Colonic mucosa (tissue), 4 donors: ENCODE measurements around the gene RETN. TPM values are rescaled to one million over a fixed set of nuclear protein-coding genes. Genes with fewer than 3 reads are reported as not detected.

ENCODE experiments used
- DNase-seq: peaks from one replicate; pipeline ENCODE4 v3.0.0-alpha.2; 2020
- H3K27ac ChIP-seq: fragments of 200-600 bp; one replicate; pipeline ENCODE4 v1.8.0; 2021
- H3K27me3 ChIP-seq: fragments of 200-600 bp; one replicate; pipeline ENCODE4 v1.8.0; 2021
- H3K36me3 ChIP-seq: fragments of 200-600 bp; one replicate; pipeline ENCODE4 v1.8.0; 2021
- H3K4me1 ChIP-seq: fragments of 200-600 bp; one replicate; pipeline ENCODE4 v1.8.0; 2021; ENCODE audit warnings: mild to moderate bottlenecking
- H3K4me3 ChIP-seq: fragments of 200-600 bp; one replicate; pipeline ENCODE4 v1.8.0; 2021
- H3K9ac ChIP-seq, 2 donors: one replicate each; pipeline ENCODE4 v1.7.0; 2013; ENCODE audit warnings: control low read depth in 2 of 2, low read depth in 2 of 2, low read length in 2 of 2
- H3K9me3 ChIP-seq: fragments of 200-600 bp; one replicate; pipeline ENCODE4 v1.8.0; 2021
- intact Hi-C: fragments of 100-400 bp; cut with DNase I; formaldehyde crosslinking; loops from one replicate; pipeline ENCODE4 v1.14.1; 2022
- total RNA-seq, 2 donors: library from RNA; stranded (reverse); fragmentation: NEBNext Ultra II Directional in 1 of 2; extraction: Animal tissue kit (Norgen Biotek cat#: 25700) in 1 of 2; gene quantifications; one replicate each; pipeline ENCODE4 v1.2.1, GENCODE V29; 2021
- TF ChIP-seq, protein P1 (sequence below): fragments of 200-600 bp; IDR thresholded peaks from one replicate; pipeline ENCODE4 v1.8.0; 2022; ENCODE audit warnings: antibody characterized with exemption, mild to moderate bottlenecking
- donor health status: healthy.
- donor health status: DM: no; HTN: no; CAD: no.
- donor health status: DM: no; HTN: no; CAD: no.

The RETN gene
- total RNA-seq, 2 donors from 2014 or later = not detected

GRCh38 chr19:7674010-7675005 lies 5.5 kb downstream of the RETN start:
- peak; percentile 86 for DNase-seq
- Histone ChIP-seq H3K9me3 (no peaks in the 10 kb centered on the region), H3K27me3 (peaks cover 3% of the 10 kb centered on the region), H3K9ac (peak overlapping the region in 1 of 2 donors; percentile 12), H3K4me1 (no peaks in the 10 kb centered on the region), H3K4me3 (no peak overlapping the region), H3K27ac (no peak overlapping the region), H3K36me3 (no peaks in the 10 kb centered on the region)
- intact Hi-C loops = loop anchor here (10.0 kb wide), 1 partner anchor 320 kb away; no protein-coding TSS in a partner anchor
- TF ChIP-seq, protein P1, sequence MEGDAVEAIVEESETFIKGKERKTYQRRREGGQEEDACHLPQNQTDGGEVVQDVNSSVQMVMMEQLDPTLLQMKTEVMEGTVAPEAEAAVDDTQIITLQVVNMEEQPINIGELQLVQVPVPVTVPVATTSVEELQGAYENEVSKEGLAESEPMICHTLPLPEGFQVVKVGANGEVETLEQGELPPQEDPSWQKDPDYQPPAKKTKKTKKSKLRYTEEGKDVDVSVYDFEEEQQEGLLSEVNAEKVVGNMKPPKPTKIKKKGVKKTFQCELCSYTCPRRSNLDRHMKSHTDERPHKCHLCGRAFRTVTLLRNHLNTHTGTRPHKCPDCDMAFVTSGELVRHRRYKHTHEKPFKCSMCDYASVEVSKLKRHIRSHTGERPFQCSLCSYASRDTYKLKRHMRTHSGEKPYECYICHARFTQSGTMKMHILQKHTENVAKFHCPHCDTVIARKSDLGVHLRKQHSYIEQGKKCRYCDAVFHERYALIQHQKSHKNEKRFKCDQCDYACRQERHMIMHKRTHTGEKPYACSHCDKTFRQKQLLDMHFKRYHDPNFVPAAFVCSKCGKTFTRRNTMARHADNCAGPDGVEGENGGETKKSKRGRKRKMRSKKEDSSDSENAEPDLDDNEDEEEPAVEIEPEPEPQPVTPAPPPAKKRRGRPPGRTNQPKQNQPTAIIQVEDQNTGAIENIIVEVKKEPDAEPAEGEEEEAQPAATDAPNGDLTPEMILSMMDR = no peak

- TF ChIP-seq, protein P1 = no peak
- no peak overlapping the region for H3K4me3 ChIP-seq
- no peaks in the 10 kb centered on the region for H3K4me1 ChIP-seq
- H3K27ac ChIP-seq = no peak overlapping the region
- H3K9me3 ChIP-seq = no peaks in the 10 kb centered on the region
- no peak for DNase-seq
- no peaks in the 10 kb centered on the region for H3K27me3 ChIP-seq
- intact Hi-C loops = loop anchor here (10.0 kb wide), 1 partner anchor 322 kb away; no protein-coding TSS in a partner anchor
- H3K36me3 ChIP-seq = no peaks in the 10 kb centered on the region
- no peak overlapping the region for H3K9ac ChIP-seq
Measured at GRCh38 chr19:7676376-7676775, 7.5 kb downstream of the RETN start.

GRCh38 chr19:7676854-7677253 lies 8.0 kb downstream of the RETN start, which contains the start of gene MCEMP1:
Gene MCEMP1, plus strand, starts transcription at chr19:7677090. Its CDS starts 31 bp downstream, at chr19:7677121.
- Histone ChIP-seq H3K36me3 (no peaks in the 10 kb centered on the region), H3K27me3 (no peaks in the 10 kb centered on the region), H3K9me3 (no peaks in the 10 kb centered on the region), H3K27ac (no peak within 1 kb of the TSS), H3K4me3 (no peak within 1 kb of the TSS), H3K4me1 (no peaks in the 10 kb centered on the region), H3K9ac (no peak within 1 kb of the TSS)
- TF ChIP-seq, protein P1 = no peak
- no peak for DNase-seq
- intact Hi-C loops = loop anchor here (10.0 kb wide), 1 partner anchor 322 kb away; no protein-coding TSS in a partner anchor

GRCh38 chr19:7677669-7678311 lies 8.9 kb downstream of the RETN start:
- no peak overlapping the region for H3K27ac ChIP-seq

More at GRCh38 chr19:7677669-7678311, 8.9 kb downstream of the RETN start:
- intact Hi-C loops = loop anchor here (10.0 kb wide), 1 partner anchor 323 kb away; no protein-coding TSS in a partner anchor
- DNase-seq = no peak
- no peak overlapping the region for H3K9ac ChIP-seq
- no peaks in the 10 kb centered on the region for H3K27me3 ChIP-seq
- no peaks in the 10 kb centered on the region for H3K9me3 ChIP-seq
- no peaks in the 10 kb centered on the region for H3K4me1 ChIP-seq
- TF ChIP-seq, protein P1 = no peak
- H3K4me3 ChIP-seq = no peak overlapping the region
- no peaks in the 10 kb centered on the region for H3K36me3 ChIP-seq
